ENCODE data around the gene TM2D1.

- TF ChIP-seq RARB (CRISPR knock-in tag; IDR thresholded peaks at IDR 0.05) (no peak), PPARA (CRISPR knock-in tag; IDR thresholded peaks at IDR 0.05; ENCODE audit: borderline replicate concordance) (no peak), ZNF8 (CRISPR knock-in tag; IDR thresholded peaks at IDR 0.05) (no peak), SNAI2 (CRISPR knock-in tag; IDR thresholded peaks at IDR 0.05) (no peak), ZFP3 (CRISPR knock-in tag; IDR thresholded peaks at IDR 0.05) (no peak)
- TF ChIP-seq, protein P1, sequence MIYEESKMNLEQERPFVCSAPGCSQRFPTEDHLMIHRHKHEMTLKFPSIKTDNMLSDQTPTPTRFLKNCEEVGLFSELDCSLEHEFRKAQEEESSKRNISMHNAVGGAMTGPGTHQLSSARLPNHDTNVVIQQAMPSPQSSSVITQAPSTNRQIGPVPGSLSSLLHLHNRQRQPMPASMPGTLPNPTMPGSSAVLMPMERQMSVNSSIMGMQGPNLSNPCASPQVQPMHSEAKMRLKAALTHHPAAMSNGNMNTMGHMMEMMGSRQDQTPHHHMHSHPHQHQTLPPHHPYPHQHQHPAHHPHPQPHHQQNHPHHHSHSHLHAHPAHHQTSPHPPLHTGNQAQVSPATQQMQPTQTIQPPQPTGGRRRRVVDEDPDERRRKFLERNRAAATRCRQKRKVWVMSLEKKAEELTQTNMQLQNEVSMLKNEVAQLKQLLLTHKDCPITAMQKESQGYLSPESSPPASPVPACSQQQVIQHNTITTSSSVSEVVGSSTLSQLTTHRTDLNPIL (CRISPR knock-in tag; IDR thresholded peaks at IDR 0.05; ENCODE audit: low read depth), result no peak
- TF ChIP-seq, protein P2, sequence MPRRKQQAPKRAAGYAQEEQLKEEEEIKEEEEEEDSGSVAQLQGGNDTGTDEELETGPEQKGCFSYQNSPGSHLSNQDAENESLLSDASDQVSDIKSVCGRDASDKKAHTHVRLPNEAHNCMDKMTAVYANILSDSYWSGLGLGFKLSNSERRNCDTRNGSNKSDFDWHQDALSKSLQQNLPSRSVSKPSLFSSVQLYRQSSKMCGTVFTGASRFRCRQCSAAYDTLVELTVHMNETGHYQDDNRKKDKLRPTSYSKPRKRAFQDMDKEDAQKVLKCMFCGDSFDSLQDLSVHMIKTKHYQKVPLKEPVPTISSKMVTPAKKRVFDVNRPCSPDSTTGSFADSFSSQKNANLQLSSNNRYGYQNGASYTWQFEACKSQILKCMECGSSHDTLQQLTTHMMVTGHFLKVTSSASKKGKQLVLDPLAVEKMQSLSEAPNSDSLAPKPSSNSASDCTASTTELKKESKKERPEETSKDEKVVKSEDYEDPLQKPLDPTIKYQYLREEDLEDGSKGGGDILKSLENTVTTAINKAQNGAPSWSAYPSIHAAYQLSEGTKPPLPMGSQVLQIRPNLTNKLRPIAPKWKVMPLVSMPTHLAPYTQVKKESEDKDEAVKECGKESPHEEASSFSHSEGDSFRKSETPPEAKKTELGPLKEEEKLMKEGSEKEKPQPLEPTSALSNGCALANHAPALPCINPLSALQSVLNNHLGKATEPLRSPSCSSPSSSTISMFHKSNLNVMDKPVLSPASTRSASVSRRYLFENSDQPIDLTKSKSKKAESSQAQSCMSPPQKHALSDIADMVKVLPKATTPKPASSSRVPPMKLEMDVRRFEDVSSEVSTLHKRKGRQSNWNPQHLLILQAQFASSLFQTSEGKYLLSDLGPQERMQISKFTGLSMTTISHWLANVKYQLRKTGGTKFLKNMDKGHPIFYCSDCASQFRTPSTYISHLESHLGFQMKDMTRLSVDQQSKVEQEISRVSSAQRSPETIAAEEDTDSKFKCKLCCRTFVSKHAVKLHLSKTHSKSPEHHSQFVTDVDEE (CRISPR knock-in tag; IDR thresholded peaks at IDR 0.05), result no peak
These were observed 482 bp downstream of the TM2D1 start for GRCh38 chr1:61724506-61724812.
